ENCODE results near the gene RBBP4.

GRCh38 chr1:32717503-32717902 lies 66.5 kb downstream of the RBBP4 start:
- no peak for TF ChIP-seq TAF1 (IDR thresholded peaks at IDR 0.05; ENCODE audit: borderline replicate concordance, low read depth, low read length)
- no peak for TF ChIP-seq POLR2A (IDR thresholded peaks at IDR 0.05; ENCODE audit: low read depth, low read length)
- no peak for TF ChIP-seq POLR2AphosphoS5 (IDR thresholded peaks at IDR 0.05; ENCODE audit: low read depth, low read length)

Data from GM12892 (cell line).